ENCODE results near the gene RAB11FIP2.

RAB11FIP2 gene

GRCh38 chr10:117994771-117995170, 52.0 kb downstream of the RAB11FIP2 start:
- no peak for DNase-seq
- in situ Hi-C loops (cut with HindIII; ENCODE audit: low pct_ligation_motif_present, low pct_unique_long_range_greater_than_20kb, low sequenced_read_pairs) = no loop called here

- in situ Hi-C loops (cut with HindIII; ENCODE audit: low pct_ligation_motif_present, low pct_unique_long_range_greater_than_20kb, low sequenced_read_pairs) = no loop called here
These were observed 53.6 kb downstream of the RAB11FIP2 start for GRCh38 chr10:117993166-117993565.

GRCh38 chr10:117991701-117992100, 55.0 kb downstream of the RAB11FIP2 start:
- DNase-seq = no peak
- in situ Hi-C loops (cut with HindIII; ENCODE audit: low pct_ligation_motif_present, low pct_unique_long_range_greater_than_20kb, low sequenced_read_pairs) = no loop called here

More at GRCh38 chr10:117993166-117993565, 53.6 kb downstream of the RAB11FIP2 start:
- no peak for DNase-seq

- DNase-seq = no peak
- in situ Hi-C loops (cut with HindIII; ENCODE audit: low pct_ligation_motif_present, low pct_unique_long_range_greater_than_20kb, low sequenced_read_pairs) = no loop called here
These were observed 56.8 kb downstream of the RAB11FIP2 start for GRCh38 chr10:117989962-117990361.

- DNase-seq = no peak
- in situ Hi-C loops (cut with HindIII; ENCODE audit: low pct_ligation_motif_present, low pct_unique_long_range_greater_than_20kb, low sequenced_read_pairs) = no loop called here
These were observed 57.9 kb downstream of the RAB11FIP2 start for GRCh38 chr10:117988814-117989213.

- DNase-seq = no peak
- in situ Hi-C loops (cut with HindIII; ENCODE audit: low pct_ligation_motif_present, low pct_unique_long_range_greater_than_20kb, low sequenced_read_pairs) = no loop called here
These were observed 59.4 kb downstream of the RAB11FIP2 start for GRCh38 chr10:117987244-117987909.

GRCh38 chr10:117983961-117984360, 62.8 kb downstream of the RAB11FIP2 start:
- no peak for DNase-seq
- in situ Hi-C loops (cut with HindIII; ENCODE audit: low pct_ligation_motif_present, low pct_unique_long_range_greater_than_20kb, low sequenced_read_pairs) = no loop called here

- no peak for DNase-seq
- in situ Hi-C loops (cut with HindIII; ENCODE audit: low pct_ligation_motif_present, low pct_unique_long_range_greater_than_20kb, low sequenced_read_pairs) = no loop called here
These were observed 65.7 kb downstream of the RAB11FIP2 start for GRCh38 chr10:117980755-117981702.

GRCh38 chr10:117980216-117980615, 66.5 kb downstream of the RAB11FIP2 start:
- in situ Hi-C loops (cut with HindIII; ENCODE audit: low pct_ligation_motif_present, low pct_unique_long_range_greater_than_20kb, low sequenced_read_pairs) = no loop called here
- no peak for DNase-seq

GRCh38 chr10:117972168-117972837, 74.4 kb downstream of the RAB11FIP2 start:
- DNase-seq = no peak
- in situ Hi-C loops (cut with HindIII; ENCODE audit: low pct_ligation_motif_present, low pct_unique_long_range_greater_than_20kb, low sequenced_read_pairs) = no loop called here

GRCh38 chr10:117970962-117971361, 75.8 kb downstream of the RAB11FIP2 start:
- DNase-seq = no peak
- in situ Hi-C loops (cut with HindIII; ENCODE audit: low pct_ligation_motif_present, low pct_unique_long_range_greater_than_20kb, low sequenced_read_pairs) = no loop called here

- in situ Hi-C loops (cut with HindIII; ENCODE audit: low pct_ligation_motif_present, low pct_unique_long_range_greater_than_20kb, low sequenced_read_pairs) = no loop called here
- no peak for DNase-seq
These were observed 77.1 kb downstream of the RAB11FIP2 start for GRCh38 chr10:117969592-117969991.

GRCh38 chr10:117968354-117969182, 78.2 kb downstream of the RAB11FIP2 start:
- DNase-seq = no peak
- in situ Hi-C loops (cut with HindIII; ENCODE audit: low pct_ligation_motif_present, low pct_unique_long_range_greater_than_20kb, low sequenced_read_pairs) = no loop called here

- no peak for DNase-seq
- in situ Hi-C loops (cut with HindIII; ENCODE audit: low pct_ligation_motif_present, low pct_unique_long_range_greater_than_20kb, low sequenced_read_pairs) = no loop called here
These were observed 79.5 kb downstream of the RAB11FIP2 start for GRCh38 chr10:117967149-117967650.

GRCh38 chr10:117965984-117966383, 80.8 kb downstream of the RAB11FIP2 start:
- in situ Hi-C loops (cut with HindIII; ENCODE audit: low pct_ligation_motif_present, low pct_unique_long_range_greater_than_20kb, low sequenced_read_pairs) = no loop called here
- no peak for DNase-seq

- no peak for DNase-seq
- in situ Hi-C loops (cut with HindIII; ENCODE audit: low pct_ligation_motif_present, low pct_unique_long_range_greater_than_20kb, low sequenced_read_pairs) = no loop called here
These were observed 82.2 kb downstream of the RAB11FIP2 start for GRCh38 chr10:117964536-117964935.

- DNase-seq = no peak
- in situ Hi-C loops (cut with HindIII; ENCODE audit: low pct_ligation_motif_present, low pct_unique_long_range_greater_than_20kb, low sequenced_read_pairs) = no loop called here
These were observed 86.3 kb downstream of the RAB11FIP2 start for GRCh38 chr10:117960345-117960935.

- in situ Hi-C loops (cut with HindIII; ENCODE audit: low pct_ligation_motif_present, low pct_unique_long_range_greater_than_20kb, low sequenced_read_pairs) = no loop called here
- no peak for DNase-seq
These were observed 89.8 kb downstream of the RAB11FIP2 start for GRCh38 chr10:117956972-117957371.
